Right lobe of liver (tissue), 6 donors: Measurements from ENCODE around the gene GOLGB1. TPM values are rescaled to one million over a fixed set of nuclear protein-coding genes. Genes with fewer than 3 reads are reported as not detected.
"Not testable (repeated sequence)": the region's sequence is repeated elsewhere in the genome, so short reads cannot be mapped to it uniquely, and the experiment has no call there.

Source experiments
- ATAC-seq, 4 donors: fragments of 200-7000 bp; cut with Tn5 transposase; one replicate each; pipeline ENCODE4 v1.9.1; 2020; ENCODE audit warnings: mild to moderate bottlenecking in 4 of 4, moderate library complexity in 4 of 4
- DNase-seq, 3 donors: peaks; one replicate each; pipeline ENCODE4 v3.0.0-alpha.2; 2020
- H3K27ac ChIP-seq, 3 donors: fragments of 200-600 bp; one replicate each; pipeline ENCODE4 v1.8.0; 2022
- H3K27me3 ChIP-seq, 2 donors: fragments of 200-600 bp; one replicate each; pipeline ENCODE4 v1.8.0; 2022
- H3K36me3 ChIP-seq, 4 donors: fragments of 200-600 bp; sonication (generic) in 1 of 4; one replicate each; pipeline versions ENCODE4 v1.5.1 to v1.8.0; 2017 to 2022; ENCODE audit warnings: control low read depth in 1 of 4
- H3K4me1 ChIP-seq, 4 donors: fragments of 200-600 bp; sonication (generic) in 1 of 4; one replicate each; pipeline versions ENCODE4 v1.5.1 to v1.8.0; 2017 to 2022; ENCODE audit warnings: control low read depth in 1 of 4
- H3K4me3 ChIP-seq, 3 donors: fragments of 200-600 bp; one replicate each; pipeline ENCODE4 v1.8.0; 2022
- H3K9me3 ChIP-seq, 4 donors: fragments of 200-600 bp; sonication (generic) in 1 of 4; one replicate each; pipeline versions ENCODE4 v1.5.1 to v1.8.0; 2017 to 2022; ENCODE audit warnings: control low read depth in 1 of 4
- POLR2A ChIP-seq: fragments of 450-650 bp; IDR thresholded peaks from one replicate; pipeline ENCODE4 v1.6.1; 2017; ENCODE audit warnings: antibody characterized with exemption, mild to moderate bottlenecking
- WGBS: methylation state at CpG from one replicate; pipeline ENCODE4 v1.1.6; 2018; ENCODE audit warnings: low coverage, low lambda C conversion rate; ENCODE audit not compliant: insufficient coverage; ENCODE audit errors: missing lambda C conversion rate; 5-methylcytosine and 5-hydroxymethylcytosine counted together
- intact Hi-C, 2 donors: fragments of 100-400 bp; cut with DNase I; formaldehyde crosslinking; loops; one replicate each; pipeline versions ENCODE4 v1.11.2 to v1.14.1; 2022
- total RNA-seq, 6 experiments: library from RNA; depleted of rRNA in 2 of 6; stranded (reverse); fragments of >200 nt in 2 of 6; fragmentation: NEBNext Ultra II Directional in 3 of 6; extraction: Animal tissue kit (Norgen Biotek cat#: 25700) in 3 of 6; gene quantifications; one replicate each; pipeline versions ENCODE4 v1.1.0 to v1.2.4, GENCODE V29; 2016 to 2023
- TF ChIP-seq, protein P1 (sequence below), 4 donors: fragments of 200-600 bp in 3 of 4; fragments of 450-650 bp in 1 of 4; IDR thresholded peaks; one replicate each; pipeline versions ENCODE4 v1.5.1 to v1.8.0; 2016 to 2022; ENCODE audit warnings: antibody characterized with exemption in 4 of 4, mild to moderate bottlenecking in 2 of 4
- donor health status: DM: no; HTN: yes; CAD: no.
- donor health status: DM: no; HTN: no; CAD: no.
- donor health status: DM: no; HTN: no; CAD: no.
- donor health status: DM: no; HTN: yes; CAD: no.
- donor health status: DM: no; HTN: yes; CAD: no.

The GOLGB1 gene
- total RNA-seq, 6 experiments from 2014 or later: 26.8 to 31.7 (median 29.5) TPM

DNA sequence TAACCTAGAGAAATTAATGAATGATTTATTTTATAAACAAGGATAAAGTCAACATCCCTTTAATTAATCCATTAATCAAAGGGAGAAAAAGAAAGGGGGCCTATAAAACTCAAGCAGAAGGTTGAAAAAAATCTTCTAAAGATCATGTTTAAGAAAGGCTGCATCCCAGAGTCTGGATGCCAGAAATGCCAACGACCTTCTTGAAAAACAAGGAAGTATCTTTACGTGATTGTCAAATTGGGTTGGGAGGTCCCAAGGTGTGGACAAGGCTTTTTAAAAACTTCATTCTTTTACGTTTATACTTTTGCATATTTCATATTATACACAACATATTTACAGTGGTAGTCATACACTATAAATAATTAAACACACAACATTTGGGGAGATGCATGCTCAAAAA lies 1.6 kb downstream of the GOLGB1 start:
- intact Hi-C loops: no loop called here
- Histone ChIP-seq H3K4me3 (peak overlapping the region; percentile 72 to 96 (median 82)), H3K27me3 (no peaks in the 10 kb centered on the region), H3K9me3 (no peaks in the 10 kb centered on the region), H3K4me1 (peaks cover 0 to 27% (median 7%) of the 10 kb centered on the region in 4 donors), H3K27ac (peak overlapping the region in 1 of 3 donors; percentile 97), H3K36me3 (no peaks in the 10 kb centered on the region)
- ATAC-seq (no peak), DNase-seq (no peak)
- TF ChIP-seq POLR2A: no peak
- TF ChIP-seq, protein P1, sequence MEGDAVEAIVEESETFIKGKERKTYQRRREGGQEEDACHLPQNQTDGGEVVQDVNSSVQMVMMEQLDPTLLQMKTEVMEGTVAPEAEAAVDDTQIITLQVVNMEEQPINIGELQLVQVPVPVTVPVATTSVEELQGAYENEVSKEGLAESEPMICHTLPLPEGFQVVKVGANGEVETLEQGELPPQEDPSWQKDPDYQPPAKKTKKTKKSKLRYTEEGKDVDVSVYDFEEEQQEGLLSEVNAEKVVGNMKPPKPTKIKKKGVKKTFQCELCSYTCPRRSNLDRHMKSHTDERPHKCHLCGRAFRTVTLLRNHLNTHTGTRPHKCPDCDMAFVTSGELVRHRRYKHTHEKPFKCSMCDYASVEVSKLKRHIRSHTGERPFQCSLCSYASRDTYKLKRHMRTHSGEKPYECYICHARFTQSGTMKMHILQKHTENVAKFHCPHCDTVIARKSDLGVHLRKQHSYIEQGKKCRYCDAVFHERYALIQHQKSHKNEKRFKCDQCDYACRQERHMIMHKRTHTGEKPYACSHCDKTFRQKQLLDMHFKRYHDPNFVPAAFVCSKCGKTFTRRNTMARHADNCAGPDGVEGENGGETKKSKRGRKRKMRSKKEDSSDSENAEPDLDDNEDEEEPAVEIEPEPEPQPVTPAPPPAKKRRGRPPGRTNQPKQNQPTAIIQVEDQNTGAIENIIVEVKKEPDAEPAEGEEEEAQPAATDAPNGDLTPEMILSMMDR (IDR thresholded peaks at IDR 0.05): no peak
- WGBS: 5% methylated on average over 3 of the region's 3 CpGs

DNA sequence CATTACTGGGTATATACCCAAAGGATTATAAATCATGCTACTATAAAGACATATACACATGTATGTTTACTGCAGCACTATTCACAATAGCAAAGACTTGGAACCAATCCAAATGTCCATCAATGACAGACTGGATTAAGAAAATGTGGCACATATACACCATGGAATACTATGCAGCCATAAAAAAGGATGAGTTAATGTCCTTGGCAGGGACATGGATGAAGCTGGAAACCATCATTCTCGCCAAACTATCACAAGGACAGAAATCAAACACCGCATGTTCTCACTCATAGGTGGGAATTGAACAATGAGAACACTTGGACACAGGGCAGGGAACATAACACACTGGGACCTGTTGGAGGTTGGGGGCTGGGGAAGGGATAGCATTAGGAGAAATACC lies 6.4 kb downstream of the GOLGB1 start:
- H3K4me1 ChIP-seq: peaks cover 0 to 16% (median 4%) of the 10 kb centered on the region in 4 donors
- H3K4me3 ChIP-seq, H3K27me3 ChIP-seq, ATAC-seq, H3K36me3 ChIP-seq, H3K9me3 ChIP-seq, intact Hi-C loops, DNase-seq, H3K27ac ChIP-seq: not testable (repeated sequence)
- 100% methylated on average over 2 of the region's 2 CpGs for WGBS

DNA sequence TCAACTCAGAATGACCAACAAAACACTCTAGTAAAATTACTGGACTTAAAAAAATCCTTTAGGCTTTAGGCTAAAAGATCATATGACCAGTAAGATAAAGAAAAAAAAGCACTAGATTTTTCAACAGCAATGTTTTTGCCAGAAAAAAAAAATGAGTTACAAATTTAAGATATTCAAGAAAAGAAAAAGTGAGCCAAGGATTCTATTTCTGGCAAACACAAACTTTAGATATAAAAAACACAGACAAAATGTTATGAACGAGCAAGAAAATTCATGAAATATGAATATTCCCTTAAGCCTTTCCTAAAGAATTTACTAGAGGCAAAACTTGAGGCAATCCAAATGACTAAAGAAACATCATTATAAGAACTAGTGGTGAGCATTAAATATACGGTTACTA lies 8.6 kb downstream of the GOLGB1 start:
- ATAC-seq: no peak
- intact Hi-C loops: no loop called here
- Histone ChIP-seq H3K27me3 (no peaks in the 10 kb centered on the region), H3K27ac (no peak overlapping the region), H3K4me3 (no peak overlapping the region), H3K36me3 (no peaks in the 10 kb centered on the region), H3K9me3 (no peaks in the 10 kb centered on the region), H3K4me1 (no peaks in the 10 kb centered on the region)
- no peak for TF ChIP-seq POLR2A
- TF ChIP-seq, protein P1 (IDR thresholded peaks at IDR 0.05): no peak
- DNase-seq: no peak
- 86% methylated on average over 2 of the region's 2 CpGs for WGBS

DNA sequence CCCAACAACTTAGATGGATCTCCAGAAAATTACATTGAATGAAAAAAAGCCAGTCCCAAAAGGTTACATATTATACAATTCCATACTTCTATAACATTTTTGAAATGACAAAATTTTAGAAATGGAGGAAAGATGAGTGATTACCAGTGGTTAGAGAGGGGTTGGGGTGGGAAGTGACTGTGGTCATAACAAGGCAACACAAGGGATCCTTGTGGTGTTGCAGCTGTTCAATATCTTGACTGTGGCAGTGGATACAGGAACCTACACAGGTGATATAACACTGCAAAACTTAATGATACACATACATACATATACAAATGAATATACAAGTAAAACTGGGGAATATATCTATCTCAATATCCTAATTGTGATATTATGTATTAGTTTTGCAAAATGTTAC lies 9.6 kb downstream of the GOLGB1 start:
- H3K9me3 ChIP-seq: no peaks in the 10 kb centered on the region
- no peaks in the 10 kb centered on the region for H3K36me3 ChIP-seq
- H3K27ac ChIP-seq: no peak overlapping the region
- DNase-seq (no peak), ATAC-seq (no peak)
- no peaks in the 10 kb centered on the region for H3K4me1 ChIP-seq
- intact Hi-C loops: no loop called here
- TF ChIP-seq, protein P1 (IDR thresholded peaks at IDR 0.05): no peak
- no peak for TF ChIP-seq POLR2A
- no peaks in the 10 kb centered on the region for H3K27me3 ChIP-seq
- H3K4me3 ChIP-seq: no peak overlapping the region

DNA sequence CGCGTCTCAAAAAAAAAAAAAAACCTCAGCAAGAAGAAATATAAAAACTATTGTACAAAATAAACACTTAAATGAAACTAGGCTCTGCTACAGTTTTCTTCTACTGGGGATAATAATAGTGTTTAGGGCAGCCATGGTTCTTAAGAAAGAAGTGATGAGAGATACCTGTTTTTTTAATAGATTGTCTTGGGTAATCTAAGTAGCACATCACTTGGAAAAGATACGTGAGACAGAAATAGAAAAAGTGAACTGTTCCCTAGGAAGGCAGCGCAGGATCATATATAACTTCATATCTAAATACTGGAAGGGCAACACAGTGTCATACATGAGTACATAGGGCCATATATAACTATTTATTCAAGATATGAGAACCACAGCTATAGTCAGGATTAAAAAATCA lies 11.9 kb downstream of the GOLGB1 start:
- Histone ChIP-seq H3K4me1 (no peaks in the 10 kb centered on the region), H3K27me3 (no peaks in the 10 kb centered on the region), H3K4me3 (no peak overlapping the region), H3K9me3 (no peaks in the 10 kb centered on the region), H3K36me3 (no peaks in the 10 kb centered on the region), H3K27ac (no peak overlapping the region)
- ATAC-seq (no peak), DNase-seq (no peak)
- WGBS: 96% methylated on average over 4 of the region's 4 CpGs
- no peak for TF ChIP-seq POLR2A
- TF ChIP-seq, protein P1 (IDR thresholded peaks at IDR 0.05): no peak
- intact Hi-C loops: no loop called here
